Hepatocyte (in vitro differentiated cells): ENCODE measurements around the gene RXRA. TPM values are rescaled to one million over a fixed set of nuclear protein-coding genes. Genes with fewer than 3 reads are reported as not detected.
A peak's percentile ranks its signal among the peaks of the same experiment; 100 is the strongest.

Source experiments
- DNase-seq: peaks from one replicate; pipeline ENCODE4 v3.0.0-alpha.2; 2016; ENCODE audit warnings: low spot score
- H2AFZ ChIP-seq: fragments of 200-600 bp; sonication (generic); 2 replicates; pipeline ENCODE4 v1.6.0; 2016; ENCODE audit warnings: antibody characterized with exemption, mild to moderate bottlenecking
- H3K27ac ChIP-seq: fragments of 200-600 bp; sonication (generic); 2 replicates; pipeline ENCODE4 v1.5.1; 2016; ENCODE audit warnings: mild to moderate bottlenecking
- H3K27me3 ChIP-seq: fragments of 200-600 bp; sonication (generic); 2 replicates; pipeline ENCODE4 v1.6.1; 2016
- H3K36me3 ChIP-seq: fragments of 200-600 bp; sonication (generic); replicated peaks from 2 replicates; pipeline ENCODE4 v1.5.1; 2016; ENCODE audit warnings: low read depth; ENCODE audit not compliant: insufficient read depth
- H3K4me1 ChIP-seq: fragments of 200-600 bp; sonication (generic); 2 replicates; pipeline ENCODE4 v1.5.1; 2016; ENCODE audit warnings: mild to moderate bottlenecking, moderate library complexity; ENCODE audit not compliant: insufficient read depth
- H3K4me2 ChIP-seq: fragments of 200-600 bp; sonication (generic); 2 replicates; pipeline ENCODE4 v1.6.0; 2016
- H3K4me3 ChIP-seq: fragments of 200-600 bp; sonication (generic); 2 replicates; pipeline ENCODE4 v1.5.1; 2016; ENCODE audit warnings: mild to moderate bottlenecking
- H3K79me2 ChIP-seq: fragments of 200-600 bp; sonication (generic); 2 replicates; pipeline ENCODE4 v1.6.0; 2017; ENCODE audit warnings: mild to moderate bottlenecking
- H3K9me2 ChIP-seq: fragments of 200-600 bp; sonication (generic); replicated peaks from 2 replicates; pipeline ENCODE4 v1.6.0; 2017; ENCODE audit warnings: mild to moderate bottlenecking; ENCODE audit not compliant: insufficient read depth
- H3K9me3 ChIP-seq: fragments of 200-600 bp; sonication (generic); 2 replicates; pipeline ENCODE4 v1.5.1; 2016; ENCODE audit warnings: low read depth, mild to moderate bottlenecking
- H4K20me1 ChIP-seq: fragments of 200-600 bp; sonication (generic); 2 replicates; pipeline ENCODE4 v1.6.0; 2016; ENCODE audit warnings: mild to moderate bottlenecking; ENCODE audit not compliant: insufficient read depth, poor library complexity, severe bottlenecking
- EZH2 ChIP-seq: fragments of 200-600 bp; sonication (generic); IDR thresholded peaks from 2 replicates; pipeline ENCODE4 v1.6.1; 2016; ENCODE audit warnings: antibody characterized with exemption, mild to moderate bottlenecking, borderline replicate concordance
- EZH2phosphoT487 ChIP-seq: fragments of 200-600 bp; sonication (generic); IDR thresholded peaks from one replicate; pipeline ENCODE4 v1.6.1; 2018; ENCODE audit warnings: antibody characterized with exemption, mild to moderate bottlenecking, low read depth, moderate library complexity; ENCODE audit not compliant: unreplicated experiment, severe bottlenecking
- WGBS: methylation state at CpG from one replicate; pipeline ENCODE4 v1.1.6; 2016; ENCODE audit warnings: low lambda C conversion rate; ENCODE audit errors: missing lambda C conversion rate; 5-methylcytosine and 5-hydroxymethylcytosine counted together
- polyA plus RNA-seq: library from polyadenylated mRNA; unstranded; fragments of >200 nt; fragmentation: Nextera tagmentation; extraction: Ambion mirVana; gene quantifications from 2 replicates; pipeline ENCODE4 v1.2.1, GENCODE V29; 2016
- total RNA-seq: library from RNA; depleted of rRNA; stranded (reverse); fragments of >200 nt; gene quantifications from 2 replicates; pipeline ENCODE4 v1.2.3, GENCODE V29; 2014
- TF ChIP-seq, protein P1 (sequence below): fragments of 200-600 bp; sonication (generic); IDR thresholded peaks from 2 replicates; pipeline ENCODE4 v1.5.1; 2016; ENCODE audit warnings: antibody characterized with exemption, mild to moderate bottlenecking; ENCODE audit not compliant: poor library complexity

RXRA gene
- total and polyA plus RNA-seq, 2 experiments from 2014 or later = 35.9 to 41.6 TPM

DNA sequence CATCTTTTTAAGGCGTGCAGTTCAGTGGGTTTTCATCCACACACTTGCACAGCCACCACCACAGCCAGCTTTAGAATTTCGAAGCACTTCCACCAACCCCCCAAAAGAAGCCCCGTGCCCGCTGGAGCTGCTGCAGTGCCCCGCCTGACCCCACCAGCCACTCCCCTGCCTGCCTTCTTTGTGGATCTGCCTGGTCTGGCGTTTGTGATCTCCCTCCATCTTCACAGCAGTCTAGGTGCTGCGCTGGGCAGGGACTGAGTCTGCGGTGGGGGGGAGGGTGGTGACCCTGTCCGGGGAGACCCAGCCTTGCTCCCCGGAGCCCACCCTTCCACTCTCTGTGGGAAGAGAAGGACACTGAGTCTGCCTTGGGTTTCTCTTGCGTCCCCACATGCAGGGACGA is 40.8 kb downstream of the RXRA start:
- Histone ChIP-seq H3K4me1 (peaks cover 54% of the 10 kb centered on the region), H3K9me2 (no peaks in the 10 kb centered on the region), H3K27ac (peak overlapping the region; percentile 96), H2AFZ (no peak overlapping the region), H3K4me2 (peak overlapping the region; percentile 69), H4K20me1 (peaks cover 91% of the 10 kb centered on the region), H3K79me2 (peaks cover 92% of the 10 kb centered on the region), H3K36me3 (no peaks in the 10 kb centered on the region), H3K4me3 (no peak overlapping the region), H3K9me3 (no peaks in the 10 kb centered on the region), H3K27me3 (no peaks in the 10 kb centered on the region)
- WGBS = 87% methylated on average over 12 of the region's 12 CpGs
- DNase-seq = no peak
- TF ChIP-seq, protein P1, sequence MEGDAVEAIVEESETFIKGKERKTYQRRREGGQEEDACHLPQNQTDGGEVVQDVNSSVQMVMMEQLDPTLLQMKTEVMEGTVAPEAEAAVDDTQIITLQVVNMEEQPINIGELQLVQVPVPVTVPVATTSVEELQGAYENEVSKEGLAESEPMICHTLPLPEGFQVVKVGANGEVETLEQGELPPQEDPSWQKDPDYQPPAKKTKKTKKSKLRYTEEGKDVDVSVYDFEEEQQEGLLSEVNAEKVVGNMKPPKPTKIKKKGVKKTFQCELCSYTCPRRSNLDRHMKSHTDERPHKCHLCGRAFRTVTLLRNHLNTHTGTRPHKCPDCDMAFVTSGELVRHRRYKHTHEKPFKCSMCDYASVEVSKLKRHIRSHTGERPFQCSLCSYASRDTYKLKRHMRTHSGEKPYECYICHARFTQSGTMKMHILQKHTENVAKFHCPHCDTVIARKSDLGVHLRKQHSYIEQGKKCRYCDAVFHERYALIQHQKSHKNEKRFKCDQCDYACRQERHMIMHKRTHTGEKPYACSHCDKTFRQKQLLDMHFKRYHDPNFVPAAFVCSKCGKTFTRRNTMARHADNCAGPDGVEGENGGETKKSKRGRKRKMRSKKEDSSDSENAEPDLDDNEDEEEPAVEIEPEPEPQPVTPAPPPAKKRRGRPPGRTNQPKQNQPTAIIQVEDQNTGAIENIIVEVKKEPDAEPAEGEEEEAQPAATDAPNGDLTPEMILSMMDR = no peak
- TF ChIP-seq EZH2phosphoT487 = no peak
- no peak for TF ChIP-seq EZH2

- peaks cover 92% of the 10 kb centered on the region for H3K79me2 ChIP-seq
- peaks cover 54% of the 10 kb centered on the region for H3K4me1 ChIP-seq
- peaks cover 93% of the 10 kb centered on the region for H4K20me1 ChIP-seq
- DNase-seq = peak; percentile 59
- no peaks in the 10 kb centered on the region for H3K27me3 ChIP-seq
- peak overlapping the region; percentile 96 for H3K27ac ChIP-seq
- 40% methylated on average over 19 of the region's 19 CpGs for WGBS
- TF ChIP-seq, protein P1 = no peak
- TF ChIP-seq EZH2 (no peak), EZH2phosphoT487 (no peak)
- H3K9me3 ChIP-seq = no peaks in the 10 kb centered on the region
- no peaks in the 10 kb centered on the region for H3K9me2 ChIP-seq
- H2AFZ ChIP-seq = no peak overlapping the region
- peak overlapping the region; percentile 69 for H3K4me2 ChIP-seq
- no peak overlapping the region for H3K4me3 ChIP-seq
- no peaks in the 10 kb centered on the region for H3K36me3 ChIP-seq
Measured at GRCh38 chr9:134367791-134368490, 41.7 kb downstream of the RXRA start.

- peaks cover 92% of the 10 kb centered on the region for H3K79me2 ChIP-seq
- H4K20me1 ChIP-seq = peaks cover 93% of the 10 kb centered on the region
- no peak overlapping the region for H3K4me3 ChIP-seq
- H3K9me3 ChIP-seq = no peaks in the 10 kb centered on the region
- TF ChIP-seq EZH2 (no peak), EZH2phosphoT487 (no peak)
- TF ChIP-seq, protein P1 = no peak
- peak overlapping the region; percentile 69 for H3K4me2 ChIP-seq
- no peaks in the 10 kb centered on the region for H3K27me3 ChIP-seq
- no peaks in the 10 kb centered on the region for H3K36me3 ChIP-seq
- H3K9me2 ChIP-seq = no peaks in the 10 kb centered on the region
- peak overlapping the region; percentile 96 for H3K27ac ChIP-seq
- 59% methylated on average over 3 of the region's 3 CpGs for WGBS
- peaks cover 54% of the 10 kb centered on the region for H3K4me1 ChIP-seq
- no peak for DNase-seq
- no peak overlapping the region for H2AFZ ChIP-seq
Measured at GRCh38 chr9:134368571-134368970, 42.3 kb downstream of the RXRA start.
